ENCODE data around the gene SLC15A5.

DNA sequence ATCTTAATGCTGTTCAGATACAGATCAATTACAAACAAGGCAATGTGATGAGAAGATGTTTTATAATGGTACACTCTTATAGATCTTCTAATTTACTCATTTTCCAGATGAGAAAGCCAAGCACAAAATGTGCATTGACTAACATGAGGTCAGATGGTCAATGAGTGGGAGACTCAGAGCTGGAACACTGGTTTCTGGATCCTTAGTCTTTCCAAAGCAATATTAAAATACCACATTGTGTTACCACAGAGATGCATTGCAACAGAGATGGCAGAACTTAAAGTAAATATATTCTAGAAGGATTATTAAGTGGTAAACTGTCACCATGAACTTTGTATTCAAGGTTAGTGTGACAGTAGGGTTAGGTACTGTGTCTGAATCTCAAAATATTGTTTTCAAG lies 113.6 kb downstream of the SLC15A5 start:
- TF ChIP-seq EP300 (IDR thresholded peaks at IDR 0.05; ENCODE audit: borderline replicate concordance in 1 of 2, low read depth in 1 of 2, low read length in 1 of 2) (no peak), CTCF (IDR thresholded peaks at IDR 0.05) (no peak), RXRA (IDR thresholded peaks at IDR 0.05; ENCODE audit: borderline replicate concordance, low read depth) (no peak), POLR2AphosphoS5 (IDR thresholded peaks at IDR 0.05; ENCODE audit: low read depth, low read length) (no peak), IRF3 (IDR thresholded peaks at IDR 0.05; ENCODE audit: low read depth, low read length) (no peak), REST (IDR thresholded peaks at IDR 0.05; ENCODE audit: low read depth, low read length) (no peak), ELF1 (IDR thresholded peaks at IDR 0.05) (no peak), MAX (IDR thresholded peaks at IDR 0.05; ENCODE audit: low read depth) (no peak), RAD21 (IDR thresholded peaks at IDR 0.05; ENCODE audit: low read length) (no peak)
